ENCODE measurements around the gene STIM1. TPM values are rescaled to one million over a fixed set of nuclear protein-coding genes. Genes with fewer than 3 reads are reported as not detected.

STIM1 gene
- total RNA-seq, 1 experiment from 2014 or later: 18.0 TPM

GRCh38 chr11:3970108-3970507 is 114.6 kb downstream of the STIM1 start:
- ChIA-PET CTCF (interaction anchor here (0.5 to 0.9 kb wide), 3 partner anchors 10 to 61 kb away, joined by 3 read pairs; no protein-coding TSS in a partner anchor), POLR2A (no interaction called here)
- no peak overlapping the region for H3K4me3 Mint-ChIP-seq
- no peaks in the 10 kb centered on the region for H3K9me3 Mint-ChIP-seq
- H3K36me3 Mint-ChIP-seq: no peaks in the 10 kb centered on the region
- ATAC-seq (no peak), DNase-seq (ENCODE audit: low spot score) (no peak)
- TF ChIP-seq ATF3 (CRISPR knock-in tag; conservative IDR thresholded peaks at IDR 0.05): no peak
- no peak for TF ChIP-seq RELA (CRISPR knock-in tag; IDR thresholded peaks at IDR 0.05; ENCODE audit: borderline replicate concordance)
- TF ChIP-seq ZNF671 (CRISPR knock-in tag; IDR thresholded peaks at IDR 0.05): no peak
- no peak for TF ChIP-seq AR (CRISPR knock-in tag; IDR thresholded peaks at IDR 0.05)
- TF ChIP-seq EMX1 (CRISPR knock-in tag; IDR thresholded peaks at IDR 0.05): no peak
- TF ChIP-seq ZNF425 (CRISPR knock-in tag; conservative IDR thresholded peaks at IDR 0.05): no peak
- TF ChIP-seq FOXP1 (CRISPR knock-in tag; IDR thresholded peaks at IDR 0.05; ENCODE audit: borderline replicate concordance): no peak
- no peak for TF ChIP-seq MAX (CRISPR knock-in tag; IDR thresholded peaks at IDR 0.05)
- TF ChIP-seq RORB (CRISPR knock-in tag; IDR thresholded peaks at IDR 0.05): no peak
- no peak for TF ChIP-seq HMGA2 (CRISPR knock-in tag; IDR thresholded peaks at IDR 0.05)
- TF ChIP-seq CREM (CRISPR knock-in tag; IDR thresholded peaks at IDR 0.05): no peak
- no peak for TF ChIP-seq CTCF (IDR thresholded peaks at IDR 0.05)
- TF ChIP-seq ELF4 (CRISPR knock-in tag; IDR thresholded peaks at IDR 0.05; ENCODE audit: low read depth): no peak
- TF ChIP-seq PRRX2 (CRISPR knock-in tag; IDR thresholded peaks at IDR 0.05): no peak
- TF ChIP-seq GRHL2 (CRISPR knock-in tag; IDR thresholded peaks at IDR 0.05; ENCODE audit: insufficient replicate concordance, severe bottlenecking): no peak
- TF ChIP-seq ZNF219 (CRISPR knock-in tag; IDR thresholded peaks at IDR 0.05; ENCODE audit: borderline replicate concordance): no peak
- TF ChIP-seq SMAD3 (CRISPR knock-in tag; IDR thresholded peaks at IDR 0.05; ENCODE audit: borderline replicate concordance): no peak
- no peak for TF ChIP-seq NFE2L1 (CRISPR knock-in tag; IDR thresholded peaks at IDR 0.05)
- no peak for TF ChIP-seq USF2 (CRISPR knock-in tag; IDR thresholded peaks at IDR 0.05)
- H3K27ac Mint-ChIP-seq: no peak overlapping the region; the same call in 1 of the 2 replicates
- H3K27me3 Mint-ChIP-seq (ENCODE audit: low read depth): no peaks in the 10 kb centered on the region
- H3K4me1 Mint-ChIP-seq: 0 out of 2 replicates have a peak, but pooled peaks cover 2% of the 10 kb centered on the region

Data from WTC11 (cell line).